Fibroblast of the aortic adventitia (primary cell): ENCODE data around the gene ABR. TPM values are rescaled to one million over a fixed set of nuclear protein-coding genes. Genes with fewer than 3 reads are reported as not detected.

Experiments
- DNase-seq: peaks from one replicate; pipeline ENCODE4 v3.0.0-alpha.2; 2010; ENCODE audit warnings: low read depth
- H3K4me3 ChIP-seq: 2 replicates; pipeline ENCODE4 v1.5.1; 2011; ENCODE audit warnings: low read depth, mild to moderate bottlenecking, control low read depth, low read length, moderate library complexity
- total RNA-seq: library from RNA; depleted of rRNA; stranded (reverse); fragments of >200 nt; gene quantifications from 2 replicates; pipeline ENCODE4 v1.2.3, GENCODE V29; 2012; ENCODE audit warnings: low replicate concordance
- TF ChIP-seq, protein P1 (sequence below): IDR thresholded peaks from 2 replicates; pipeline ENCODE4 v1.5.1; 2011; ENCODE audit warnings: mild to moderate bottlenecking, low read length, control low read depth, inconsistent platforms; ENCODE audit not compliant: insufficient read depth

Gene ABR
- total RNA-seq, 1 donor, result 76.8 TPM

DNA sequence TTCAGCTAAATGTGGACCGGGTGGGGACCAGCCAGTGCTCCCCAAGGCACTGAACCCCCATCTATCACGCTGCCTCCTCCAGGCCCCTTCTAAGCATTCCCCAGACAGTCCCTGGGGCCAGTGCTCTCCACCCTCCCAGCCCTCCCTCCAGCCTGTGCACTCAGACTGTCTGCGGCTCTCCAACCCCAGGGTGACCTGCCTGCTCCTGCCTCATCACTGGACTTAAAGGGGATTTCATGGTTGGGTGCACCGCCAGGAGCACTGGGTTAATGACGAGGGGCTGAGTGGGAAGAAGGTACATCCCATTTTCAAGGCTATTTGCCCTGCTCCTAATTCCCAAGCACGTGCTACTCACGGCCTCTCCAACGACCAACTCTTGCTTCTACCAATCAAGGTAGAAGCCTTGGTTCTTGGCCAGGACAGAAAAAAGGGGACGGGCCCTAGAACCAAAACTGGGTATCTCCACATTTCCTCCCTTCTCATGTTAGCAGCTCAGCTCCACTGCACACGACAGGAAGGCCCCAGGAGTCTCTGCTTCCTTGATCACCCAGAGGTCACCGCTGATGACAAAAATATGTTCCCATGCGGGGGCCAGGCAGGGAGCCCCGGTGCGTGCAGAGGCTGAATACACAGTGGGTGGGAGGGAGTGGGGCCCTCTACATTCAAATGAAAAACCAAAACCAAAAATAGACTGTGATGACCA is 3.5 kb upstream of the ABR start:
- TF ChIP-seq, protein P1, sequence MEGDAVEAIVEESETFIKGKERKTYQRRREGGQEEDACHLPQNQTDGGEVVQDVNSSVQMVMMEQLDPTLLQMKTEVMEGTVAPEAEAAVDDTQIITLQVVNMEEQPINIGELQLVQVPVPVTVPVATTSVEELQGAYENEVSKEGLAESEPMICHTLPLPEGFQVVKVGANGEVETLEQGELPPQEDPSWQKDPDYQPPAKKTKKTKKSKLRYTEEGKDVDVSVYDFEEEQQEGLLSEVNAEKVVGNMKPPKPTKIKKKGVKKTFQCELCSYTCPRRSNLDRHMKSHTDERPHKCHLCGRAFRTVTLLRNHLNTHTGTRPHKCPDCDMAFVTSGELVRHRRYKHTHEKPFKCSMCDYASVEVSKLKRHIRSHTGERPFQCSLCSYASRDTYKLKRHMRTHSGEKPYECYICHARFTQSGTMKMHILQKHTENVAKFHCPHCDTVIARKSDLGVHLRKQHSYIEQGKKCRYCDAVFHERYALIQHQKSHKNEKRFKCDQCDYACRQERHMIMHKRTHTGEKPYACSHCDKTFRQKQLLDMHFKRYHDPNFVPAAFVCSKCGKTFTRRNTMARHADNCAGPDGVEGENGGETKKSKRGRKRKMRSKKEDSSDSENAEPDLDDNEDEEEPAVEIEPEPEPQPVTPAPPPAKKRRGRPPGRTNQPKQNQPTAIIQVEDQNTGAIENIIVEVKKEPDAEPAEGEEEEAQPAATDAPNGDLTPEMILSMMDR, result no peak
- no peak overlapping the region for H3K4me3 ChIP-seq
- DNase-seq, result no peak

DNA sequence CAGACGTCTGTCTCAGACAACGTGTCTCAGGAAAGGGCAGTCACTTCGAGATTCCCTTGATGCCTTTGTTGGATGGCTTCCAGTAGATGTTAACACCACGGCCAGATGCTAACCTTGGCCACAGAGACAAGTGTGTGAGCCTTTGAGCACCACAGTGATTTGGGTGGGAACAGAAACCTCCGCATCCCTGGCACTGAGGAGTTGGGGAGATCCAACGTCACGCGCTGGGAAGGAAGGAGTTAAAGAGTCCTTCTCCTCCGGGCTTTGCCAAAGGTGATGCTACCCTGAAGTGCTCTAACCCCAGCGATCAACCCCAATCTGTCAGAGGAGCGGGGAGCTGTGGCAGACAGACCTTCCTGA is 3.0 kb upstream of the ABR start:
- TF ChIP-seq, protein P1, result no peak
- H3K4me3 ChIP-seq, result no peak overlapping the region
- no peak for DNase-seq

DNA sequence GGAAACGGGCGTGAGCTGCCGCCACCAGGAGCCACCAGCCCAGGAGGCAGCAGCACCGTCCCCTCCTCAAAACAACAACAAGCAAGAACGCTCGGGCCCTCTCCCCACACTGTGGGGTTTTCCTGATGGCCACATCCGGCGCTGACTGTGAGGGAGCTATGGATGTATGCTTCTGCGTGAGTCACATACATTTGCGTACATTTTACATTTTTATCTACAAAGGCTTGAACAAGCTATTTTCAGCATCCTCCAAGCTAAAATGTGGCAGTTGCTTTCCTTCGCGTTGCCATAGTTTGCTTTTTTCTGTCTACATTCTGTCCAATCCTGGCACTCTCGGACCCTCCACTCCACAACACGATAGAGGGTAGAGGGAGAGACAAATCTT is 2.0 kb upstream of the ABR start:
- TF ChIP-seq, protein P1, result no peak
- H3K4me3 ChIP-seq, result no peak overlapping the region
- DNase-seq, result no peak

DNA sequence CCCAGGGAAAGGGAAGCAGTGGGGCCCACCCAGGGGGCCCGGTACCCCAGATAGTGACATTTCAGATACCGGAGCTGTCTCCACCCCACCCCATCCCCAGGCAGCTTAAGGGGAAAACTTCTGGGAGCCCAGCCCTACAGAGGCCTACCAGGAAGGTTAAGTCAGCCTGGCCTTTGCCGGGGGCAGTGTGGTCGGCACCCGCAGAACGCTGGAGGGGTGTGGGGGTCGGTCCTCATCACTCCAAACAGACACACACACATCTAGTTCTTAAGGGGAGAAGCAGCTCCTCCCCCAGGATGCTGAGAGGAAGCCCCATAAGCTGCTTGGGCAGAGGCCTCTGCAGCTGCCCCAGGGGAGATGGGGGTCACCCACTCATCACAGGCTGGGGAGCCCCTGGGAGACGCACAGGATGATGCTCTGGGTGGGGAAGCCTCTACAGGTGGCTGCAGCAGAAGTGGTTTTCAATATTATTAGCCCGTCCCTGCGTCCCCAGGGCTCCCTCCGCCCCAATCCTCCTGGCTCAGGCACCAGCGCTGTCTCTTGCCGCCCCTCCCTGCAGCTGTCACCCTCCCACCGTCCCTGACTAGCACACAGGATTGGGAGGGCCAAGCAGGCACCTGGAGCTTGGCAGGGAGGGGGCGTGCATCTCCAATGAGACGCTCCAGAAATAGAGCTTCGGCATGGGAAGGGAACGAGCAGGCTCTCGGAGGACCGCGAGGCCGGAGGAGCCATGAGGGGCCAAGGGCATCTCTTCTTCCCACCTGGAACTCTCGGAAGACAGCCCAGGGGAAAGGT is 1.4 kb upstream of the ABR start:
- DNase-seq, result no peak
- TF ChIP-seq, protein P1, result no peak
- no peak overlapping the region for H3K4me3 ChIP-seq

DNA sequence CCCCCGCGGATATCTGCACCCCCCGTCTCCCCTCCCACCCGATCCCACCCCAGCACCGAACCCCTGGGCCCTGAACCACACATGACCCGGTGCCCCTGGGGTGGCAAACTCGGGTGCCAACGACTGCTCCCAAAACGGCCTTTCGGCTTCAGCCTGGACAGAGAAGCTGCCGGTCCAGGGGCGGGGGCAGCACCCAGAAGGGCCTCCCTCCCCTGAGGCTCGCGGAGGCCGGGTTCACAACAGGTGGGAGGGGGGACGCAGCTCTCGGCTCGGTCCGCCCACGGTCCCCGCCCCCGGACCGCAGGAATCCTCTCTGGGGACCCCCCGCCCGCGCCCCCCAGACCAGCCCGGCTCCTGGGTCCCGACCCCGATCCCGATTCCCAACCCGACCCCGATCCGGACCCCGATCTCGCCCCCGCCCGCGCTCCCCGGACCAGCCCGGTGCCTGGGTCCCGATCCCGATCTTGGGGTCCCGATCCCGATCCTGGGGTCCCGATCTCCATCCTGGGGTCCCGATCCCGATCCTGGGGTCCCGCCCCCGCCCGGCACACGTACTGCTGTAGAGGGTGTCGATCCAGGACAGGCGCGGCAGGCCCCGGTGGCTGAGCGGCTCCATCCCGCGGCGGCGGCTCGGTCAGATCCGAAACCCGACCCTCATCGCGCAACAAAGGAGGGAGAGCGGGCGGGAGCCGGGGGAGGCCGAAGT is 516 bp downstream of the ABR start:
- TF ChIP-seq, protein P1, result no peak
- peak overlapping the region; percentile 81 for H3K4me3 ChIP-seq
- no peak for DNase-seq

DNA sequence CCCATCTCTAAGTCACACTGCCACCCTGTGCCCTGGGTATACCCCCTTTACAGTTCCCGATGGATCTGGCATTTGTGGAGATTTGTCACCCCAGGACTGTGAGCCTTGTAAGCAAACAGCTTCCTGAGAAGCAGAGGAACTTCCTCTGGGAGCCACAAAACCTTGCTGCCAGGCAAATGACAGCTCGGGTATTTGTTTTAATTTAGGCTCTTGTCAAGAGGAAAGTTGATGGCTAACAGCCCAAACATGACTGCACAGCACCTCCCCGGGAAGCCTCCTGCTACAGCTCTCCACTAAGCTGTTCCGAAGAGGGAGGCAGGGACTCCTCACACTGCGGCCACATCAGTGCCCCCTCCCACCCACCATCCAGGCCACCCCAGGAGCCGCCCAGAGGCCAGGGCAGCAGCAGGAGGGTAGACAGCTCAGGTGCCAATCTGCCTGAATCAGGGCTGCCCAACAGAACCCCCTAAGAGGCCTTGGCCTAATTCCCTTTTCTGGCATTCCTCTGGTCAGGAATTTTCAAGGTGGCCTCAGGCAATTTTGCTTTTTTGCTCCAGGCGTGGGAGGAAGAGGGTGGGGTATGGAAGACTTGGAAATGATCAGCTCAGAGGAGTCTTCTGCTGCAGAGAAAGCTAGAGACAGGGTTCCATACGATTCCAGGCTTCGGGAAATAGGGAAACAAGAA is 2.6 kb downstream of the ABR start:
- peak; percentile 76 for DNase-seq

More for the DNA sequence above, 2.6 kb downstream of the ABR start:
- TF ChIP-seq, protein P1, result no peak
- peak overlapping the region; percentile 18 for H3K4me3 ChIP-seq
